ENCODE measurements around the gene SACM1L. TPM values are rescaled to one million over a fixed set of nuclear protein-coding genes. Genes with fewer than 3 reads are reported as not detected.

The SACM1L gene
- total and polyA plus RNA-seq, 4 donors = 12.2 to 35.5 (median 20.5) TPM

DNA sequence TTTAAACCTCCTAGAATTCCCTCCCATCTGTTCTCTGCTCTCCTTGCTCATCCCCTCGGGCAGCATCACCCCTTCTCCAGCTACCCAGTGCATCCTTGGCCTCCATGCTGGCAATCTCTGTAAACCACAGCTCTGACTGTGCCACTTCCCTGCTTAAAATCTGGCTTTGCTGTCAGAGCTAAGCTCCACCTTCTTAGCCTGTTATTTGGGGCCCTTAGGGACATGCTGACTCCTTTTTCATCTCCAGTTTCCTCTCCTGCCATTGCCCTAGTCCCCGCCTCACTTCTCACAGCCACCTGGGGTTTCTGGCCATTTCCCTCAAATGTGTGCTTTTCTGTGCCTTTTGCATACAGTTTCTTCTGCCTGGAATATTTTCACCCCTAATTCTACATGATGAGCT lies 101.4 kb downstream of the SACM1L start:
- no peaks in the 10 kb centered on the region for H3K9me3 ChIP-seq (ENCODE audit: control insufficient read depth in 4 of 4, low read length in 3 of 4)
- H3K27ac ChIP-seq (ENCODE audit: low read depth in 1 of 2, low read length in 2 of 2) = no peak overlapping the region
- H3K27me3 ChIP-seq (ENCODE audit: control insufficient read depth in 4 of 4, insufficient read depth in 4 of 4, low read length in 3 of 4) = no peaks in the 10 kb centered on the region
- H3K36me3 ChIP-seq (ENCODE audit: control insufficient read depth in 4 of 4, insufficient read depth in 3 of 4, low read depth in 1 of 4, low read length in 3 of 4) = no peaks in the 10 kb centered on the region
- peaks cover 0 to 1% (median 0%) of the 10 kb centered on the region in 4 donors for H3K4me1 ChIP-seq (ENCODE audit: control insufficient read depth in 4 of 4, insufficient read depth in 4 of 4, low read length in 3 of 4)
- no peak for TF ChIP-seq HNF4A (conservative IDR thresholded peaks at IDR 0.05)
- TF ChIP-seq, protein P1, sequence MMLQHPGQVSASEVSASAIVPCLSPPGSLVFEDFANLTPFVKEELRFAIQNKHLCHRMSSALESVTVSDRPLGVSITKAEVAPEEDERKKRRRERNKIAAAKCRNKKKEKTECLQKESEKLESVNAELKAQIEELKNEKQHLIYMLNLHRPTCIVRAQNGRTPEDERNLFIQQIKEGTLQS (IDR thresholded peaks at IDR 0.05) = no peak
- no peak for TF ChIP-seq HNF4G (IDR thresholded peaks at IDR 0.05)
- TF ChIP-seq FOXA2 (IDR thresholded peaks at IDR 0.05) = no peak
- TF ChIP-seq, protein P2, sequence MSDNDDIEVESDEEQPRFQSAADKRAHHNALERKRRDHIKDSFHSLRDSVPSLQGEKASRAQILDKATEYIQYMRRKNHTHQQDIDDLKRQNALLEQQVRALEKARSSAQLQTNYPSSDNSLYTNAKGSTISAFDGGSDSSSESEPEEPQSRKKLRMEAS (IDR thresholded peaks at IDR 0.05) = no peak
- TF ChIP-seq, protein P3, sequence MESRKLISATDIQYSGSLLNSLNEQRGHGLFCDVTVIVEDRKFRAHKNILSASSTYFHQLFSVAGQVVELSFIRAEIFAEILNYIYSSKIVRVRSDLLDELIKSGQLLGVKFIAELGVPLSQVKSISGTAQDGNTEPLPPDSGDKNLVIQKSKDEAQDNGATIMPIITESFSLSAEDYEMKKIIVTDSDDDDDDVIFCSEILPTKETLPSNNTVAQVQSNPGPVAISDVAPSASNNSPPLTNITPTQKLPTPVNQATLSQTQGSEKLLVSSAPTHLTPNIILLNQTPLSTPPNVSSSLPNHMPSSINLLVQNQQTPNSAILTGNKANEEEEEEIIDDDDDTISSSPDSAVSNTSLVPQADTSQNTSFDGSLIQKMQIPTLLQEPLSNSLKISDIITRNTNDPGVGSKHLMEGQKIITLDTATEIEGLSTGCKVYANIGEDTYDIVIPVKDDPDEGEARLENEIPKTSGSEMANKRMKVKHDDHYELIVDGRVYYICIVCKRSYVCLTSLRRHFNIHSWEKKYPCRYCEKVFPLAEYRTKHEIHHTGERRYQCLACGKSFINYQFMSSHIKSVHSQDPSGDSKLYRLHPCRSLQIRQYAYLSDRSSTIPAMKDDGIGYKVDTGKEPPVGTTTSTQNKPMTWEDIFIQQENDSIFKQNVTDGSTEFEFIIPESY (IDR thresholded peaks at IDR 0.05) = no peak
- no peak for TF ChIP-seq RAD21 (IDR thresholded peaks at IDR 0.05)
- no peak for TF ChIP-seq EGR1 (IDR thresholded peaks at IDR 0.05; ENCODE audit: low read depth in 2 of 2)
- no peak for TF ChIP-seq GABPA (IDR thresholded peaks at IDR 0.05 in 1 of 2, conservative IDR thresholded peaks at IDR 0.05 in 1 of 2)
- TF ChIP-seq SP1 (IDR thresholded peaks at IDR 0.05) = no peak
- no peak for TF ChIP-seq NR2F2 (IDR thresholded peaks at IDR 0.05)
- no peak for TF ChIP-seq YY1 (IDR thresholded peaks at IDR 0.05)
- TF ChIP-seq, protein P4, sequence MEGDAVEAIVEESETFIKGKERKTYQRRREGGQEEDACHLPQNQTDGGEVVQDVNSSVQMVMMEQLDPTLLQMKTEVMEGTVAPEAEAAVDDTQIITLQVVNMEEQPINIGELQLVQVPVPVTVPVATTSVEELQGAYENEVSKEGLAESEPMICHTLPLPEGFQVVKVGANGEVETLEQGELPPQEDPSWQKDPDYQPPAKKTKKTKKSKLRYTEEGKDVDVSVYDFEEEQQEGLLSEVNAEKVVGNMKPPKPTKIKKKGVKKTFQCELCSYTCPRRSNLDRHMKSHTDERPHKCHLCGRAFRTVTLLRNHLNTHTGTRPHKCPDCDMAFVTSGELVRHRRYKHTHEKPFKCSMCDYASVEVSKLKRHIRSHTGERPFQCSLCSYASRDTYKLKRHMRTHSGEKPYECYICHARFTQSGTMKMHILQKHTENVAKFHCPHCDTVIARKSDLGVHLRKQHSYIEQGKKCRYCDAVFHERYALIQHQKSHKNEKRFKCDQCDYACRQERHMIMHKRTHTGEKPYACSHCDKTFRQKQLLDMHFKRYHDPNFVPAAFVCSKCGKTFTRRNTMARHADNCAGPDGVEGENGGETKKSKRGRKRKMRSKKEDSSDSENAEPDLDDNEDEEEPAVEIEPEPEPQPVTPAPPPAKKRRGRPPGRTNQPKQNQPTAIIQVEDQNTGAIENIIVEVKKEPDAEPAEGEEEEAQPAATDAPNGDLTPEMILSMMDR (IDR thresholded peaks at IDR 0.05; ENCODE audit: low read depth, low read length, missing input control) = no peak
- TF ChIP-seq, protein P5, sequence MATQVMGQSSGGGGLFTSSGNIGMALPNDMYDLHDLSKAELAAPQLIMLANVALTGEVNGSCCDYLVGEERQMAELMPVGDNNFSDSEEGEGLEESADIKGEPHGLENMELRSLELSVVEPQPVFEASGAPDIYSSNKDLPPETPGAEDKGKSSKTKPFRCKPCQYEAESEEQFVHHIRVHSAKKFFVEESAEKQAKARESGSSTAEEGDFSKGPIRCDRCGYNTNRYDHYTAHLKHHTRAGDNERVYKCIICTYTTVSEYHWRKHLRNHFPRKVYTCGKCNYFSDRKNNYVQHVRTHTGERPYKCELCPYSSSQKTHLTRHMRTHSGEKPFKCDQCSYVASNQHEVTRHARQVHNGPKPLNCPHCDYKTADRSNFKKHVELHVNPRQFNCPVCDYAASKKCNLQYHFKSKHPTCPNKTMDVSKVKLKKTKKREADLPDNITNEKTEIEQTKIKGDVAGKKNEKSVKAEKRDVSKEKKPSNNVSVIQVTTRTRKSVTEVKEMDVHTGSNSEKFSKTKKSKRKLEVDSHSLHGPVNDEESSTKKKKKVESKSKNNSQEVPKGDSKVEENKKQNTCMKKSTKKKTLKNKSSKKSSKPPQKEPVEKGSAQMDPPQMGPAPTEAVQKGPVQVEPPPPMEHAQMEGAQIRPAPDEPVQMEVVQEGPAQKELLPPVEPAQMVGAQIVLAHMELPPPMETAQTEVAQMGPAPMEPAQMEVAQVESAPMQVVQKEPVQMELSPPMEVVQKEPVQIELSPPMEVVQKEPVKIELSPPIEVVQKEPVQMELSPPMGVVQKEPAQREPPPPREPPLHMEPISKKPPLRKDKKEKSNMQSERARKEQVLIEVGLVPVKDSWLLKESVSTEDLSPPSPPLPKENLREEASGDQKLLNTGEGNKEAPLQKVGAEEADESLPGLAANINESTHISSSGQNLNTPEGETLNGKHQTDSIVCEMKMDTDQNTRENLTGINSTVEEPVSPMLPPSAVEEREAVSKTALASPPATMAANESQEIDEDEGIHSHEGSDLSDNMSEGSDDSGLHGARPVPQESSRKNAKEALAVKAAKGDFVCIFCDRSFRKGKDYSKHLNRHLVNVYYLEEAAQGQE (IDR thresholded peaks at IDR 0.05) = no peak
- TF ChIP-seq TAF1 (conservative IDR thresholded peaks at IDR 0.05) = no peak
- no peak for TF ChIP-seq FOXA1 (IDR thresholded peaks at IDR 0.05)
- no peak for TF ChIP-seq JUND (IDR thresholded peaks at IDR 0.05)
- 72% methylated on average over 2 of the region's 2 CpGs for WGBS
- no peak overlapping the region for H3K4me3 ChIP-seq (ENCODE audit: low read depth in 1 of 3, low read length in 3 of 3)
- DNase-seq (ENCODE audit: low spot score) = no peak
- H3K9ac ChIP-seq (ENCODE audit: low read depth in 1 of 2, low read length in 2 of 2) = no peak overlapping the region

Data from liver (tissue), 9 donors.